GM21367 (cell line): Measurements from ENCODE around the gene TMEM144.
A peak's percentile ranks its signal among the peaks of the same experiment; 100 is the strongest.
"Not testable (repeated sequence)": the region's sequence is repeated elsewhere in the genome, so short reads cannot be mapped to it uniquely, and the experiment has no call there.

Experiments
- ATAC-seq: cut with Tn5 transposase; IDR thresholded peaks from one replicate; pipeline ENCODE4 v1.9.1; 2021; ENCODE audit not compliant: unreplicated experiment

TMEM144 gene

DNA sequence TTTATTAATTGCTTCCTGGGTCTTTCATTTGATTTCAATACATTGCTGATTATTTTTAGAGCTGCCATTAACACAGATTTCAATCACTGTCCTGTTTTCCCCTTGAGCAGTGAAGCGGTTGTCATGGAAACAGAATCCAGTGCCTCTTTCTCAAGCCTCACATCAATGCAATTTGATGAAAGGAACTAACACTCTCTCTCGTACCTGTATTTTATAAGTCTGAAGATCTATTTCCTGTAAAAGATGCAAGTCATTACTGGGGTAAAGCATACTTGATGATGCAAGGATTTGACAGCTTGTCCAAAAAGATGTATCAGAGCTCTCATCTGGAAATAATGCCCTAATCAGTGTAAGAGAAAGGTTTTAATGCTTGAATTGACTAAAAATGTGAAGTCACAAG, 19.6 kb upstream of the TMEM144 start:
- no peak for ATAC-seq

DNA sequence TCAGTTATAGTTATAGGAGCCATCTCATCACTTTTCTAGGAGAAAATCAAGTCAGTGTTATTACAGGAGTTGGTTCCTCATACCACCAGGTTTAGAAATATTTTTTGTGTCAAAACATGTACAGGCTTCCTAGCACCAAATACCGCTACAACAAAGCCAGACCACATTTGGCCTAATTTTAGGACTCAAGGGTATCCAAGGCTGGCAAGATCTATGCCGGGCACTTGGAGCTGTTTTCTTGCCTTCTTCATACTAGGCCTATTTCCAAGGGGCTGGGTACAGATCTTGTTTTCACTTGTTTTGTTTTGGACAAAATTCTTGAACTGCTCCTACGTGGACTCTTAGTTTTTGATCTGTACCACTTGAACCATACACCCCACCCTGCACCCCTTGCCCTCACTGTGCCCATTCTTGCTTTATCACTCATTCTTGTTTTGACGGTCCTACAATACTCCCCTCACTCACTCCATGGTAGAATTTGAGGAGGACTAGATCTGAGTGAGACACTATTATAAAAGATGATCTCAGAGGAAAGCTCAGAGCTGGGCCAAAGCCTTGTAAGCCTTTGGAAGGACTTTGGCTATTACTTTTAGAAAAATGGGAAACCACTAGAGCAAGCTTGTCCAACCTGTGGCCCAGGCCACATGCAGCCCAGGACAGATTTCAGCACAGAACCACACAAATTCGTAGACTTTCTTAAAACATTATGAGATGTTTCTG, 17.7 kb upstream of the TMEM144 start:
- ATAC-seq: no peak

- ATAC-seq: peak; percentile 57
Observed at GRCh38 chr4:158193171-158193749, 17.0 kb upstream of the TMEM144 start.

DNA sequence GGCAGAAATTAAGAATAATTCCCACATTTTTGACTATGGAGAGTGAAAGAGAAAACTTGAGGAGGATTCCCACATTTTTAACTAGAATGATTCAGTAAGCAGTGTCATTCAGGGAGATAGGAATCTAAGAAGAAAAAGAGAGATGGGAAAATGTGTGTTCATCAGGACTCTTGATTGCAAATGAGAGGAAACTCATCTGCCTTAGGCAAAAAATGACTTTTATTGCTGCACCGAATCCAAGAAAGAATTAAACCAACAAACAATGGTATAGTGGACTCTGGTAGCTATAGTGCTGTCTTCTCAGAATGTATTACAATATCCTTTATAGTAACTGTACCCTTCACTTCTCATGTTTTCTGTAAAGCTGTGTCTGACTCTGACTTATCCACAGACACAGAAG, 15.0 kb upstream of the TMEM144 start:
- ATAC-seq: no peak

DNA sequence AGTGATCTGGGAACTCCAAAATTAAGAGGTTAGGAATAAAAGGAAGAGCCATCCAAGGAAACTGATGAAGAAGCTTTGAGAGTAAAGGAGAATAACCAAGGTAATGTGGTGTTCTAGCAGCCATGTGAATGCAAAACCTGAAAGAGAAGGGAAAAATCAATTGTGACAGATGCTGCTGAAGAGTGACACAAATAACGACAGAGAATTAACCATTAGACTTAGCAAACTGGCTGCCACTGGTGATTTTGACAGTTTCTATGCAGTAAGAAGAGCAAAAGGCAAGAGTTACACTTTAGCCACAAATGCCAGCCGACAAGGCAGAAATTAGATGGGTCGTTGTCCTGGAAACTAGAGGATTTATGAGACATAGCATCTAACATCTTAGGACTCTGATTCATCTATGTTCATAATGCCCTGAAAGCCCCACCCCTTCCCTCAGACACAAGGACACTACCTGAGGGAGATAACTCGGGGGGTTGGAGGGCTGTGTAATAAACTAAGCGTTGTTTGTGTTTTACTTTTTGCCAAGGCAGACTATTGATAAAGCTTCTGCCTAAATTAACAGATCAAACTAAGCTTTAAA, 13.0 kb upstream of the TMEM144 start:
- ATAC-seq: no peak

DNA sequence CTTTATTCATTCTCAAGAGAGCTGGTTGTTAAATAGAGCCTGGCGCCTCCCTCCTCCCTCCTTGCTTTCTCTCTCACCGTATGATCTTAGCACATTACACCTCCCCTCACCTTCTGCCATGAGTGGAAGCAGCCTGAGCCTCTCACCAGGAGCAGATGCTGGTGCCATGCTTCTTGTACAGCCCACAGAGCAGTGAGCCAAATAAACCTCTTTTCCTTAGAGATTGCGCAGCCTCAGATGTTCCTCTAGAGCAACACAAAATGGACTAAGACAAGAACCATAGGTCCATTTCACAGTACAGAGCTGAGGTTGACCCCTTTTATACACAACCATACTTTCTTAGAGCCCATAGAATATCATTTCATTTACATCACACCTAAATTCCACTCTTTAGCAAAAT, 10.1 kb upstream of the TMEM144 start:
- no peak for ATAC-seq

DNA sequence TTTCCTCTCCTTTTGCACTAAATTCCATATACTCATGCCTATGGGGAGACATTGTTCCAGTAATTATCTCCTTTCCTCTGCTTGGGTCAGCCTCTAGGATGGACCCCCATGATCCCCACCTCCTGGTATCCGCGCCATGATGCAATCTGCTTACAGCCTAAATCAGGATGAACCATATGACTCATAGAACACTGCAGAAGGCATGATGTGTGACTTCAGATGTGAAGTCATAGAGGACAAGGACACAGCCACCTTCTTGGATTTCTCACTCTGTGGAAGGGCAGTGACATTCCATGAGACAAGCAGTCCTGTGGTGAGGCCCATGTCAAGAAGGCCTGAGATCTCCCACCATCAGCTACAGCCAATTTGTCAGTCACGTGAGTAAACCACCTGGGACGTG, 9.0 kb upstream of the TMEM144 start:
- ATAC-seq: no peak

GRCh38 chr4:158201876-158202275, 8.4 kb upstream of the TMEM144 start:
- no peak for ATAC-seq

GRCh38 chr4:158202481-158202880, 7.8 kb upstream of the TMEM144 start:
- ATAC-seq: no peak

GRCh38 chr4:158203436-158203835, 6.8 kb upstream of the TMEM144 start:
- ATAC-seq: no peak

DNA sequence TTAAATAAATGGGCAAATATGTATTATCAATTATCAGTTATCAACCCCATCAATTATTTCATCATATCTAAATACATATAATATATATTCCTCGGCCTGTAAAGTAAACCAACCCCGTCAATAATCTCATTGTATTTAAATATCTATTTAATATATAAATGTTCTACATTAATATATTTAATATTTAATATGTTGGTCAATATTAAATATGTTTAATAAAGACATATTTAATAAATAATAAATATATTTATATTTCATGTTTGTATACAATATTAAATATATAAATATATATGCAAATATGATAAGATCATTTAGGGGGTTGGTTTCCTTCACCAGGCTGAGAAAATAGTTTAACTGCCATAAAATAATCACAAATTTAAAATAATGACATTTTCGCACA, 6.4 kb upstream of the TMEM144 start:
- no peak for ATAC-seq

DNA sequence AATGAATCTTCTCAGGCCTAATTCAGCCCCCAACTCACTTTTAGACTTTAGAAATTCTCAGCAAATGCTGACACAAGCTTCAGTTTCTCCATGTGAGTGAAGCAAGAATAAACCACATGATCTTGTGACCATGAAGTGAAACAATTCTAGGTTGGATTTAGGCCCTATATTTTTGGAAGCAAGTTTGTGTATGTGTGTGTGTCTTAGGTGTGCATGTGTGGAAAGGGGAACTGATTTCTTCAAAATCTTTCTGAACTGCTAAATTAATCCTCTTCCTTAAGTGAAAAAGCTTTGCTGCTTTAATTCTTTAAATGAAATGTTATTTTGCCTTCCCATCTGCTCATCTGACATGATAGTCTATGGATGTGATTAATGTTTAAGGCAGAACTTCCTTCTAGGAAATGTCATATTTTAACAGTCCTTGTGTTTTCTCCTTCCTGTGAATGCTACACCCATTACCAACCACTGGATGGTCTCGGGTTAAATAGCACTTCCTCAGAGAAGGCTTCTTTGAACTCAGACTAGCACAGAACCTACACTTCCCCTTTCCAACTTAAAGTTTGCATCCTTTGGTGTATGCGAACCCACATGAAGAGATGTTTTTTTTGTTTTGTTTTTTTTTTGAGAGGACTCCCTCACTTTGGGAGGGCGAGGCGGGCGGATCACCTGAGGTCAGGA, 1.2 kb upstream of the TMEM144 start:
- peak; percentile 61 for ATAC-seq

GRCh38 chr4:158211222-158211621, 936 bp downstream of the TMEM144 start:
- ATAC-seq: no peak

- no peak for ATAC-seq
Observed at GRCh38 chr4:158213466-158213865, 3.2 kb downstream of the TMEM144 start.

- ATAC-seq: no peak
Observed at GRCh38 chr4:158214856-158215255, 4.6 kb downstream of the TMEM144 start.

DNA sequence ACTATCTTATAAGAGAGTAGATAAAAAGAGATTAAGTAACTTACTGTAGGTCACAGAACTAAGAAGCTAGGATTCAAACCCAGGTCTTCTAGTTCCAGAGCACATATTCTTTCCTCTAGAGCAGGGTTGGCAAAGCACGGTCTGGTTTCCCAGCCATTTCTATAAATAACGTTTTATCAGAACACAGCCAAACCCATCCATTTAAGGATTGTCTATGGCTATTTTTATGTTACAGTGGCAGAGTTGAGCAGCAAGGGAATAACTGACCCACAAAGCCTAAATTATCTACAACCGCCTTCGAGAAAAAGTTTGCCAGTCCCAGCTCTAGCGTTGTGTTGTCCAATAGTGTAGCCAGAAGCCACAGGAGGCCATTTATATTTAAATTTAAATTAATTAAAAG, 7.5 kb downstream of the TMEM144 start:
- ATAC-seq: no peak

DNA sequence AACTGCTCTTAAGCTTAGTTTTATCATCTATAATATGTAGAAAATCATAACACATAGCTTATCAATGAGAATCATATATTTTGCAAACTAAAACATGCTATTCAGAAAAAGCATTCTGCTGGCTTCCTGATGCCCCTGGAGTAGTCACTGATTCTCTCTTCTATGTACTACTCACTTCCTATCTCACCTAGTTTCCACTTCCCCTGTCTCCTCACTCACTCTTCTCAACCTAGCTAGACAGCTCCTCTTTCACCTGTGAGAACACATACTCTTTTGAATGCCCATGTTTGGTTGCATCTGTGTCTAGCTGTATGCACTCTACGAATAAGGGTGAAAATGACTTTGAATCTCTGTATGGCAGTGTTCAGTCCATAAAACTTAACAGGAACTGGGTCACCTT, 9.3 kb downstream of the TMEM144 start:
- no peak for ATAC-seq

DNA sequence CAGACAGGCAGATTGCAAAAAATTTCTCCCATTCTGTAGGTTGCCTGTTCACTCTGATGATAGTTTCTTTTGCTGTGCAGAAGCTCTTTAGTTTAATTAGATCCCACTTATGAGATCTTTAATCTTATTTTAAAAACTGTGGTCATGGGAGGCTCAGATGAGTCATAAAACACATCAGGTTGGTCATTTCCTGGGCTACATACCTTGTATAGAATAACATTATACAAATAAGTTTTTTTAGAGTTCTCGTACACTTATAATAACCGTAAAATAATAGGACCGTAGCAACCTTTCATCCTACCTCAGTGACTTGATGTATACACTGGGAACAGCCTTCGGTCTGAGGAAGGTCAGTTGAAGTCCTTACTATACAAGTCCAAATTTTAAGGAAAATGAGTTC, 14.0 kb downstream of the TMEM144 start:
- ATAC-seq: not testable (repeated sequence)

DNA sequence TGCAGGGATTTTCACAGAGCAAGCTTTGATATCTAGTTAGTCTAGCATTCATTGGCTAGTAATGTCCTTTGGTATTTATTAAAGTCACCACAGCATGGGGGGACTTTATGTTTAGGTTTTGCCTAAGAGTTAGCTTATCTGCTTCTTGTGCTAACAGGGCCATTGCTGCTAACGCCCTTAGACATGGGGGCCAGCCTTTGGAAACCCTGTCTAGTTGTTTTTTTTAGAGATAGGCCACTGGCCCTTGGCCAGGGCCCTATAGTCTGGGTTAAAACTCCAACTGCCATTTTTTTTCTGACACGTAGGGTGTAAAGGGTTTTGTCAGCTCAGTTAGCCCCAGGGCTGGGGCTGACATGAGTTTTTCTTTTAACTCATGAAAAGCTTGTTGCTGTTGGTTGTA, 14.7 kb downstream of the TMEM144 start:
- ATAC-seq: not testable (repeated sequence)

- ATAC-seq: not testable (repeated sequence)
Observed at GRCh38 chr4:158227880-158228279, 17.6 kb downstream of the TMEM144 start.

- not testable (repeated sequence) for ATAC-seq
Observed at GRCh38 chr4:158228399-158228798, 18.1 kb downstream of the TMEM144 start.

DNA sequence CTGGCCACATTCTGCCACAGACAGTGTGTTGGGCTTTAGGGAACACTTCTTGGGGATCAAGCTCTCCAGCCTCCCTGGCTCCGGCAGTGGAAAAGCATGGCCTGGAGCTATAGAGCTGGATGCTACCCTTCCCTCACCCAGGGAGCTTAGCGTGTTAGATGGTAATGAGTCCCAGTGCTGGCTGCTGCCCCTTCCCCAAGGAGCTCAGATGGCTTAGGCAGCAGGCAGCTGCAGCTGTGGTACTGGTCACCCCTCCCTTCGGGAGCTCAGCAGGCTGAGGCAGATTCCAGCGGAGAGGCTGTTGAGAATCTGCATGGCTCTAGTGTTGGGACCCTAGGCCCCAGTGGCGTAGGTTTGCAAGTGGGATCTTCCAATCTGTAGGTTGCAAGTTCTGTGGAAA, 19.5 kb downstream of the TMEM144 start:
- no peak for ATAC-seq
